Measurements from ENCODE around the gene ACTRT2.

DNA sequence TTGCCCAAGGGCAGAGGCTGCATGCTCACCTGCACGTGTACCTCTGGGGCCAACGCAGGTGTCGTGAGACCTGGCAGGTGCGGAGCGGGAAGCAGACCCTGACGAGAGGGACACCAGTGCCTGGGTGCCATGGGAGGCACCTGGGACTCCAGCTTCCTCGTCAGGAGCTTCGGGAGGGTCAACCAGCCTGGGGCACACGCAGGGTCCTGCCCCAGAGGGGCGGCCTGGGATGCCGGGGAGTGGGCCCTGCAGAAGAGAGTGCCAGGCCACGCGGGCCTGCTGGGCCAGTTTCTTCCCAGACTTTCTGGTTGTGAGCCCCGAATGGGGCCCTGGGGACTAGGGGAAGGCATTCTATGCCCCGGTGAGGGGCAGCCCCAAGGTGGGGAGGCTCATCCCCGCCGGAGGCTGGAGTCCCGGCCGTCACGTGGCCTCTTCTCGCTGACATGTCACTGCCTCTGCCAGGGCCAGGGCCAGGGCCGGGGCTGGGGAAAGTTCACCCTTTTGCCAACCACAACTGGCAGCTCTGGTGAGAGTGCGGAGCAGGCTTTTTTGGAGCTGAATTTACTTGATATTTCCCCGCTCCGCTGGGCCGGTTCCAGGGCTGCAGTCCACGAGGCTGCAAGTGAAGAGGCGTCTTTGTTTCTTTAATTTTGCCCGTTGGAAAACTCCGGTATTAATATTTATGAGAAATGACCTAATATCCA is 38.5 kb upstream of the ACTRT2 start:
- TF ChIP-seq, protein P1, sequence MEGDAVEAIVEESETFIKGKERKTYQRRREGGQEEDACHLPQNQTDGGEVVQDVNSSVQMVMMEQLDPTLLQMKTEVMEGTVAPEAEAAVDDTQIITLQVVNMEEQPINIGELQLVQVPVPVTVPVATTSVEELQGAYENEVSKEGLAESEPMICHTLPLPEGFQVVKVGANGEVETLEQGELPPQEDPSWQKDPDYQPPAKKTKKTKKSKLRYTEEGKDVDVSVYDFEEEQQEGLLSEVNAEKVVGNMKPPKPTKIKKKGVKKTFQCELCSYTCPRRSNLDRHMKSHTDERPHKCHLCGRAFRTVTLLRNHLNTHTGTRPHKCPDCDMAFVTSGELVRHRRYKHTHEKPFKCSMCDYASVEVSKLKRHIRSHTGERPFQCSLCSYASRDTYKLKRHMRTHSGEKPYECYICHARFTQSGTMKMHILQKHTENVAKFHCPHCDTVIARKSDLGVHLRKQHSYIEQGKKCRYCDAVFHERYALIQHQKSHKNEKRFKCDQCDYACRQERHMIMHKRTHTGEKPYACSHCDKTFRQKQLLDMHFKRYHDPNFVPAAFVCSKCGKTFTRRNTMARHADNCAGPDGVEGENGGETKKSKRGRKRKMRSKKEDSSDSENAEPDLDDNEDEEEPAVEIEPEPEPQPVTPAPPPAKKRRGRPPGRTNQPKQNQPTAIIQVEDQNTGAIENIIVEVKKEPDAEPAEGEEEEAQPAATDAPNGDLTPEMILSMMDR (IDR thresholded peaks at IDR 0.05; ENCODE audit: poor library complexity), result no peak
- TF ChIP-seq EZH2phosphoT487 (IDR thresholded peaks at IDR 0.05; ENCODE audit: low read depth, severe bottlenecking, unreplicated experiment) (no peak), EZH2 (IDR thresholded peaks at IDR 0.05; ENCODE audit: borderline replicate concordance) (no peak)

Measured in hepatocyte (in vitro differentiated cells).